Panc1 (cell line): ENCODE measurements around the gene CLECL1. TPM values are rescaled to one million over a fixed set of nuclear protein-coding genes. Genes with fewer than 3 reads are reported as not detected.
"Not testable (repeated sequence)": the region's sequence is repeated elsewhere in the genome, so short reads cannot be mapped to it uniquely, and the experiment has no call there.

Source experiments
- ATAC-seq: fragments of 200-7000 bp; cut with Tn5 transposase; 2 replicates; pipeline ENCODE4 v1.9.1; 2020; ENCODE audit warnings: mild to moderate bottlenecking, moderate library complexity
- BruUV-seq: library from RNA; stranded (reverse); fragments of 400-500 nt; replicated peaks from 2 replicates; lab custom pipeline; 2021; lab: Mats Ljungman, UMichigan
- CTCF ChIA-PET: fragments of 300-600 bp; sonication (Branson Sonifier 250); formaldehyde crosslinking; loops from one replicate; lab custom pipeline; 2022; ENCODE audit warnings: antibody characterized with exemption; lab: Charles Lee
- POLR2A ChIA-PET: fragments of 300-600 bp; sonication (Branson Sonifier 250); formaldehyde crosslinking; loops from one replicate; lab custom pipeline; 2022; ENCODE audit warnings: antibody characterized with exemption; lab: Charles Lee
- DNase-seq: peaks from one replicate; pipeline ENCODE4 v3.0.0-alpha.2; 2010; ENCODE audit warnings: low read depth, low spot score
- H3K27ac ChIP-seq: 2 replicates; pipeline ENCODE4 v1.5.1; 2011; ENCODE audit warnings: mild to moderate bottlenecking, low read length, inconsistent platforms
- H3K27me3 ChIP-seq: fragments of 200-500 bp; sonication (Bioruptor generic); 2 replicates; pipeline ENCODE4 v1.6.0; 2014; ENCODE audit warnings: low read length, inconsistent platforms; ENCODE audit not compliant: control insufficient read depth, insufficient read depth
- H3K36me3 ChIP-seq: fragments of 200-500 bp; sonication (Bioruptor generic); 2 replicates; pipeline ENCODE4 v1.5.1; 2014; ENCODE audit warnings: inconsistent platforms, mild to moderate bottlenecking, low read length, moderate library complexity; ENCODE audit not compliant: control insufficient read depth, insufficient read depth
- H3K4me1 ChIP-seq: 2 replicates; pipeline ENCODE4 v1.5.1; 2011; ENCODE audit warnings: inconsistent platforms, mild to moderate bottlenecking, low read length, moderate library complexity; ENCODE audit not compliant: control insufficient read depth, insufficient read depth
- H3K4me3 ChIP-seq, 2 experiments: 2 replicates each; pipeline ENCODE4 v1.5.1; 2011 to 2012; ENCODE audit warnings: low read depth in 2 of 2, low read length in 2 of 2, mild to moderate bottlenecking in 2 of 2, inconsistent platforms in 1 of 2, moderate library complexity in 1 of 2
- H3K9me3 ChIP-seq: fragments of 200-500 bp; sonication (Bioruptor generic); 2 replicates; pipeline ENCODE4 v1.5.1; 2014; ENCODE audit warnings: low read depth, mild to moderate bottlenecking, inconsistent platforms, low read length, moderate library complexity; ENCODE audit not compliant: control insufficient read depth, insufficient read depth
- CTCF ChIP-seq: fragments of 450-650 bp; IDR thresholded peaks from 2 replicates; pipeline ENCODE4 v1.5.1; 2017; ENCODE audit warnings: mild to moderate bottlenecking
- POLR2AphosphoS5 ChIP-seq: IDR thresholded peaks from 2 replicates; pipeline ENCODE4 v1.6.1; 2012; ENCODE audit warnings: mild to moderate bottlenecking, low read depth, low read length, moderate library complexity
- REST ChIP-seq, 2 experiments: IDR thresholded peaks; 2 replicates each; pipeline ENCODE4 v1.6.1; 2011 to 2012; ENCODE audit warnings: low read depth in 2 of 2, control low read depth in 1 of 2, low read length in 1 of 2, mild to moderate bottlenecking in 1 of 2, moderate library complexity in 1 of 2; ENCODE audit not compliant: insufficient read depth in 1 of 2
- SIN3A ChIP-seq: IDR thresholded peaks from 2 replicates; pipeline ENCODE4 v1.6.1; 2012; ENCODE audit warnings: low read depth, mild to moderate bottlenecking, low read length, moderate library complexity, borderline replicate concordance; ENCODE audit not compliant: insufficient read depth
- TCF7L2 ChIP-seq: IDR thresholded peaks from 2 replicates; pipeline ENCODE4 v1.6.1; 2011; ENCODE audit warnings: mild to moderate bottlenecking, low read depth, low read length, inconsistent platforms
- in situ Hi-C: cut with HindIII; loops from 2 replicates; pipeline ENCODE4 v1.10.0; 2016; ENCODE audit warnings: low sequenced_read_pairs, low pct_unique_long_range_greater_than_20kb
- intact Hi-C: fragments of 100-400 bp; cut with micrococcal nuclease; formaldehyde crosslinking; loops from one replicate; pipeline ENCODE4 v1.10.0; 2022; ENCODE audit not compliant: unreplicated experiment
- total RNA-seq: library from RNA; stranded (reverse); gene quantifications from one replicate; pipeline ENCODE4 v1.2.1, GENCODE V29; 2021; ENCODE audit not compliant: unreplicated experiment

Gene CLECL1
- total RNA-seq, 1 experiment from 2014 or later = not detected

GRCh38 chr12:9717070-9717925, 15.6 kb downstream of the CLECL1 start:
- DNase-seq (no peak), ATAC-seq (no peak)
- no peak overlapping the region for H3K4me3 ChIP-seq
- POLR2A ChIA-PET = no interaction called here
- H3K27ac ChIP-seq = no peak overlapping the region
- H3K4me1 ChIP-seq = peaks cover 2% of the 10 kb centered on the region; the same call in 1 of the 2 replicates
- H3K27me3 ChIP-seq = no peaks in the 10 kb centered on the region
- intact Hi-C loops (no loop called here), in situ Hi-C loops (no loop called here)
- no peaks in the 10 kb centered on the region for H3K9me3 ChIP-seq
- TF ChIP-seq POLR2AphosphoS5 (no peak), CTCF (no peak), SIN3A (no peak), REST (IDR thresholded peaks at IDR 0.05; ENCODE audit: insufficient read depth in 1 of 2, low read depth in 2 of 2, low read length in 1 of 2) (no peak), TCF7L2 (no peak)
- no peaks in the 10 kb centered on the region for H3K36me3 ChIP-seq
- no TSS peak for BruUV-seq
- CTCF ChIA-PET = no interaction called here

- BruUV-seq, H3K27me3 ChIP-seq, DNase-seq, H3K27ac ChIP-seq, ATAC-seq, intact Hi-C loops, CTCF ChIA-PET, in situ Hi-C loops, H3K36me3 ChIP-seq, H3K4me3 ChIP-seq, H3K9me3 ChIP-seq, POLR2A ChIA-PET, H3K4me1 ChIP-seq: not testable (repeated sequence)
These were observed 19.8 kb downstream of the CLECL1 start for GRCh38 chr12:9713032-9713558.

- no peak for ATAC-seq
- in situ Hi-C loops = no loop called here
- no TSS peak for BruUV-seq
- TF ChIP-seq POLR2AphosphoS5 (no peak), TCF7L2 (no peak), SIN3A (no peak), REST (IDR thresholded peaks at IDR 0.05; ENCODE audit: insufficient read depth in 1 of 2, low read depth in 2 of 2, low read length in 1 of 2) (no peak), CTCF (no peak)
- Histone ChIP-seq H3K36me3 (no peaks in the 10 kb centered on the region), H3K27me3 (no peaks in the 10 kb centered on the region), H3K27ac (no peak overlapping the region), H3K9me3 (no peaks in the 10 kb centered on the region), H3K4me3 (no peak overlapping the region), H3K4me1 (no peaks in the 10 kb centered on the region)
- ChIA-PET CTCF (no interaction called here), POLR2A (no interaction called here)
- DNase-seq = no peak
- intact Hi-C loops = no loop called here
These were observed 21.2 kb downstream of the CLECL1 start for GRCh38 chr12:9711664-9712063.
